Hepatocyte (in vitro differentiated cells): ENCODE measurements around the gene AKT1.

ENCODE experiments used
- EZH2 ChIP-seq: fragments of 200-600 bp; sonication (generic); IDR thresholded peaks from 2 replicates; pipeline ENCODE4 v1.6.1; 2016; ENCODE audit warnings: antibody characterized with exemption, mild to moderate bottlenecking, borderline replicate concordance
- TF ChIP-seq, protein P1 (sequence below): fragments of 200-600 bp; sonication (generic); IDR thresholded peaks from 2 replicates; pipeline ENCODE4 v1.5.1; 2016; ENCODE audit warnings: antibody characterized with exemption, mild to moderate bottlenecking; ENCODE audit not compliant: poor library complexity

DNA sequence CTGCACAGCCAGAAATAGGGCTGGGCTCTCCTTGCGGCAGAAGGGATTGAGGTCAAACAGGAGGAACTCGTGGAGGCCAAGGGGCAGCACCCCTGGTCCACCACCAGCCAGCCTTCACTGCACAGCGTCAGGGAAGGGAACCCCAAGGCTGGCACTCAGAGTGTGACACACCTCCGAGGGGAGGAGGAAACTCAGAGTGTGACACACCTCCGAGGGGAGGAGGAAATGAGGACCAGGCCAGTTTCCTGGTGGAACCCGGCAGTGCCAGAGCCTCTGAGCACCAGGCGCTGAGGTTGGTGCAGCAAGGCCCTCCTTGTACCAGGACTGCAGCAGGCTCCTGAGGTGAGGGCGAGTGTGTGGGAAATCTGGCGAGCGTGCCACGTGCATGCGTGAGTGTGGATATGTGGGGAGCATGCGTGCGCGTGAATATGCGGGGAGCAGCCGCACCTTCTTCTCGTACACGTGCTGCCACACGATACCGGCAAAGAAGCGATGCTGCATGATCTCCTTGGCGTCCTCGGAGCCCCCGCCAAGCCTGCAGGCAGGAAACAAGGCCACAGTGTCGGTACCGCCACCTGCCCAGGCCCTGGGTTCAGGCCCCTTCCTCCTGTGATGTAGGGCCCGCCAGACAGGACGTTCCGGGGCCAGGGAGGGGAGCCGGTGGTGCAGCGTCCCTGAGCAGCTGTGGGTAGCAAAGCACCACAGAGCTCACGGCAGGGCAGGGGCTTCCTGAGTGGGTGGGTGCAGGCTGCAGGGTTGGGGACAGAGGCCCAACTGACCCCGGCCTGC lies 23.4 kb downstream of the AKT1 start:
- no peak for TF ChIP-seq EZH2
- TF ChIP-seq, protein P1, sequence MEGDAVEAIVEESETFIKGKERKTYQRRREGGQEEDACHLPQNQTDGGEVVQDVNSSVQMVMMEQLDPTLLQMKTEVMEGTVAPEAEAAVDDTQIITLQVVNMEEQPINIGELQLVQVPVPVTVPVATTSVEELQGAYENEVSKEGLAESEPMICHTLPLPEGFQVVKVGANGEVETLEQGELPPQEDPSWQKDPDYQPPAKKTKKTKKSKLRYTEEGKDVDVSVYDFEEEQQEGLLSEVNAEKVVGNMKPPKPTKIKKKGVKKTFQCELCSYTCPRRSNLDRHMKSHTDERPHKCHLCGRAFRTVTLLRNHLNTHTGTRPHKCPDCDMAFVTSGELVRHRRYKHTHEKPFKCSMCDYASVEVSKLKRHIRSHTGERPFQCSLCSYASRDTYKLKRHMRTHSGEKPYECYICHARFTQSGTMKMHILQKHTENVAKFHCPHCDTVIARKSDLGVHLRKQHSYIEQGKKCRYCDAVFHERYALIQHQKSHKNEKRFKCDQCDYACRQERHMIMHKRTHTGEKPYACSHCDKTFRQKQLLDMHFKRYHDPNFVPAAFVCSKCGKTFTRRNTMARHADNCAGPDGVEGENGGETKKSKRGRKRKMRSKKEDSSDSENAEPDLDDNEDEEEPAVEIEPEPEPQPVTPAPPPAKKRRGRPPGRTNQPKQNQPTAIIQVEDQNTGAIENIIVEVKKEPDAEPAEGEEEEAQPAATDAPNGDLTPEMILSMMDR, result no peak
